Anterior cingulate cortex (tissue), 58 donors: ENCODE data around the gene ZMYM2.

Source experiments
- DNase-seq, 58 donors: peaks; one replicate each; lab custom pipeline; 2025; lab: John Stamatoyannopoulos, UW

ZMYM2 gene

DNA sequence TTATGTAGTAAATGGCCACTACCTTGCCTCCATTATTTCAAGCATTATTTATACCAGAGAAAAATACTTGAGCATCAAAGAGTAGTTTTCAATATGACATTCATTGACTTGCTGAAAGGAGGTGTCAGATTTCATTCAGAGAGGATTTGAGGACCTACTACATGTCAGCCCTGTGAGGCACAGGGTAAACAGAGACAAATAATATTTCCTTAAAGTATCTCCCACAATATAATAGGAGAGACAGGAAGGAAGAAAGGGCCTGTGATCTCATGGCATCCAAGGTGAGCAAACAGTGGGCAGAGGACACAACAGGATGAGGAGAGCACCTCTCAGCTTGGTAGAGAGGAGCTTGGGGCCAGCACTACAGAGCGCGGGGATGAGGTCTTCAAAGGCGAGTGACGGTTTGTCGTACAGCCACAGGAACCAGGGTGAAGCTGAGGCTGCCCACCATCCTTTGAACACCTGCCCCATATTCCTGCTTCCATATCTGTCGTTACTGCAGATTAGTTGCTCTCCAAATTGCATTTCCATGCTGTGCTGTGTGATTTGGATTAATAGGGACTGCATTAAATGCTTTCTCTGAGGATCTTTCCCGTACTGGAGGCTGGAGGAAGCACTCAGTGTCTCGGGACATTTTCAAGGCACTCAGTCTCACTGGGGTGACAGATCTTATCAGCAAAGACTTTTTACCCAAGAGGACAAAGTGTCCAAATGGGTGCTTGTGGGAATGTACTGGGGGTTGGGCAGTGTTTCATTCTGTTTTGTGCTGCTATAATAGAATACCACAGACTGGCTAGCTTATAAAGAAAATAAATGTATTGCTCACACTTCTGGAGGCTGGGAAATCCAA lies 143.2 kb downstream of the ZMYM2 start:
- DNase-seq: no peak

DNA sequence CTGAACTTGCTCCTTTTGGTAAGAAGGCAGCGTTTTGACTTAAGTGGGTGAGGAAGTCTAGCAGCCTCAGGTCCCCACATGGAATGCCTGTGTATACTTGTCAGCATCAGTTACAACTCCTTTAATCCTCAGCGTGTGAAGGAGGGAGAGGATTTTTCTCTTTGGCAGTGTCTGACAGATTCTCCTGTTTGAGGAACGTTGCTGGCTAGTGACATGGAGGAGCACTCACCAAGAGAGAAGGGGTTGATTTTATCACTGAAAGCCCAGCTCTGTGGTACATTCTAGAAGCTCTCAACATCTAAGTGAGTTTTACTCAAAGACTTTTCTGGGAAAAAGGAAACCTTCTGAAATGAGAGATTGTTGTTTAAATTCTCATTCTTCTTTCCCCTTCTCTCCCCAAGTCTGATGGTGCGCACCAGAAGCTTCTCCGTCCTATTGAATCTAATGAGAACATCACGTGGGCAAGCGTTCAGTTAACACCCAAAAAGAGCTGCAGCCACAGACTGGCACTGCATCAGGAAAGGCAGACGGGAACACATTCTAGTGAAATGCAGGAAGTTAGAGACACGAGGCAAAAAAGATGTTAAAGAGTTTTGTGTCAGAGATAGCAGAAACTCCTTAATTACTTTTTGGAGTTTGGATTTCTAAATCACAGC lies 144.1 kb downstream of the ZMYM2 start:
- peak in 6 of 58 donors; percentile 5 to 14 (median 9) for DNase-seq

DNA sequence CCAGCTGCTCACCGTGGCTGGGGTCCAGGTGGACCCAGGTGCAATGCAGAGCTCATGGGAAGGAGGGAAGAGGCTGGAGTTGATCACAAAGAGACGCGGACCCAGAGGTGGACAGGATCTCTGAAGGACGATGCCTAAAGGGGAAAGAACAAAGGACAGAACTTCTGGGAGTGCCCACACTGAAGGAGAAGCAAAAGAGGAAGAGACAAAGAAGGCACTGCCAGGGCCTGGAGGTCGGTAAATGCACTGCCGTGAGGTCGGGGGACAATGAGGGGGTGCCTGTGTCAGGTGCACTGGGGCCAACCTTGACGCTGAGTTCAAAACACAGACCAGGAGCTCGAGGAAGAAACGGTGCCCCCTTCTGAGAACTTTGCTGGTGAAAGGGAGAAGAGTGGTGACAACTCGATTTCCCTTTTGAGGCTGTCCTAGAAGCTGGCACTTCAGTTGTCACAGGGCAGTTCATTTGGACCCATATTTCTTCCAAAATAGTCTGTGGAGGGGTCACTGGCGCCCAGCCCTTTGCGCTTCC lies 146.7 kb downstream of the ZMYM2 start:
- DNase-seq: no peak

DNA sequence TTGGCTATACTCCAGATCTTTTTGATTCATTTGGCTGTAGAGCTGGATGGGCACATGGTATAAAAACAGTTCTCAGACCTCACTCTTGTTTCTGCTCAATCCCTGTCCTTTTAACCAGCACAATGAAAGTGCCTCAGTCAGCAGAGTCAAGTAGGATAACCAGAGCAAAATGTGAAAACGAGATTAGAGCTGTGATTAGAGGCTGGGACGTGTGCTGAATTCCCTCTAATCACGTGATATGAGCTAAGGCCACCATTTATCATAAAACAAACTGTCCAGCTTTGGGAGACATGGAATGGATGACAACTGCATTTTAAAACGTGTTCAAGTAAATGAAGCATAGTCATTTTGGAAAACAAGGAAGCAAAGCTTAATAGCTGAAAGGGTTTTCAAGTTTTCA lies 148.2 kb downstream of the ZMYM2 start:
- no peak for DNase-seq

DNA sequence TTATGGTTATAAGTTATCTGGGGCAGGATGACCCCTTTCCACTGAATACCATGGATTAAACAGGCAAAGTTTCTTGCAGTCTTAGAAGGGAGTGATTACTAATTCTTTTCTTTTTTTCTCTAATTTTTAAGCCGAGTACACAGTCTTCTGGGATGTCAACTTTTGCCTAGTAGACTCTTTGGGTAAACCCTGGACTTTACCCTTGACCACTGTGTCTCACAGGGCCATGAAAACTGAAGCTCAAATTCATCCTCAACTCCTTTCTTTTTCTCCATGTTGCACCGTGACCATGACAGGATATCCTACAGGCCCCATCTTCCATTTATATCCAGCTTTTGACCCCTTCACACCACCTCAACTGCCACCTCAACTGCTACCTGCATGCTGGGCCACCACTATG lies 150.5 kb downstream of the ZMYM2 start:
- DNase-seq: no peak

DNA sequence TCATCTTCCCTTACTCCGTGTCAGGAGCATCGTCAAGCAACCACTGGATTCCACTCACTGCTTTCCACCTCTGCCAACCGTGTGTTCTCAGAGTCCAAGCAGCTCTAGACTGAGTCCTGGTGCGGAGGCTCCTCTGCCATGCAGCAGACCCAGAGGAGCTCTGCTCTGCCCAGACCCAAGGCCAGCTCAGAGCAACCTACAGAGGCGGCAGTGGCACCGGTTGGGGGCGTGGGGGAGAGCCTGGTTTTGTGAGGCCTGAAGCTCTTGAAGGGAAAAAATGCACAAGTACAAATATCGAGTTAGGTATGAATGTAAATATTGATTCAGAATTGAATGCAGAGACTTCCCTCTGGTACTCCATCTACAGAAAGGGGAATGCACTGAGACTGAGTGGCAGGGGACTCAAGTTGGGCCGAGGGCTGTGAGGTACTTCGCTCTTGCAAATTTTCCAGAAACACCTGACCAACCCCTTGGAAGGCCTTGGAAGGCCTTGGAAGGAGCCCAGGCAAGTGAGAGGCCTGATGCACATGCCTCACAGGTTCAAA lies 155.6 kb downstream of the ZMYM2 start:
- no peak for DNase-seq

DNA sequence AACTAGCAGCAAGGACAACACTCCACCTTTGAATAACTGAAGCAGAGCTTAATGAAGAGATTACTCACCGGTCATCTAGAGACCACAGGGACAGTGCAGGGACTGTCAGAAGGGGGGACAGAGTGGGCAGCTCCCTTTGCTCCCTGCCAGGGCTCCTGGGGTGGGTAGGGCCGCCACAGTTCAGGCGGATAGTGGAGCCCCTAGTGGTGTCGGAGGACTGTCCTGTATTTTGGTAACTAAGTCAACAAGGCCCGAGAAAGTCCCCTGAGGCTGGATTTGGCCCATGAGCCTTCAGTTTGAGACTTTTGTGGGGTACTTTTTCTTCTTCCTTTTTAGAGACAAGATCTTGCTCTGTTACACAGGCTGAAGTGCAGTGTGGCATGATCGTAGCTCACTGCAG lies 157.7 kb downstream of the ZMYM2 start:
- DNase-seq: no peak

DNA sequence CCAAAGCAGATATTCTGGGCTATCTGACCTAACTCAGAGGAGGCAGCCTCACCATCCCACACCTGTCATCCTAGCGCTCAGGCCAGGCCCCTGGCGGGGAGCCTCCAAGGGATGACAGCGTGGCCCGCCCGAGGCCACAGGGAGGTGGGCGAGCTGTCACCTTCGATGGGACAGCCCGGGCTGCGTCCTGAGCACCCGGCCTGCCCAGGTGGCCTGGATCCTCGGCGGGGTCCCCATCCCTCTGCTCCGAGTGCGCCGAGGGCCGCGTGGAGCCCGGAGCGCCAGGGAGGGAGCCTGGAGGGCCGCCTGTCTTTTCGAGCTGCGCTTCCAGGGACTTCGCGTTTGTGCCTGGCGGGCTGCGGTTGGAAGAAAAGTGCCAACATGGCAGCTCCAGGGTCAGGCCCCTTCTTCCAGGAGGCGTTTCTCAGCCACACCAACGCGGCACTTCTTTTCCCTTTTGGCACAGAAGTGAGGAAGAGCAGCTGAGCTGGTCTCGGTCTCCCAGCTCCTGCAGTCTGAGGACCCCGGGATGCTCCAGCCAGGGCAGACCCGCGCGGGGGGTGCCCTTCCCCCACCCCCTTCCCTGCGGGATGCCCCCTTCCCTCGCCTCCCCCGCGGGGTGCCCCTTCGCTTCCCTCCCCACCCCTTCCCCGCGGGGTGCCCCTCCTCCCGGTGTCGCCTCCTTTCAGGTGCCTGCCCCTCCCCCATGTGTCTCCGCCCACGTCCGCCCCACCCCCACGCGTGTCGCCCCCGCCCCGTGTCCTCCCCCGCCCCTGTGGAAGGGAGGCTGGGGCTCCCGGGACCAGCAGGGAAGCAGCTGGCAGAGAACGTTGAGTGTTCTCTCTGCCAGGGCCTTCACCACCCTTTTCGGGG lies 160.0 kb downstream of the ZMYM2 start:
- DNase-seq: peak in 50 of 58 donors; percentile 17 to 90 (median 67)

DNA sequence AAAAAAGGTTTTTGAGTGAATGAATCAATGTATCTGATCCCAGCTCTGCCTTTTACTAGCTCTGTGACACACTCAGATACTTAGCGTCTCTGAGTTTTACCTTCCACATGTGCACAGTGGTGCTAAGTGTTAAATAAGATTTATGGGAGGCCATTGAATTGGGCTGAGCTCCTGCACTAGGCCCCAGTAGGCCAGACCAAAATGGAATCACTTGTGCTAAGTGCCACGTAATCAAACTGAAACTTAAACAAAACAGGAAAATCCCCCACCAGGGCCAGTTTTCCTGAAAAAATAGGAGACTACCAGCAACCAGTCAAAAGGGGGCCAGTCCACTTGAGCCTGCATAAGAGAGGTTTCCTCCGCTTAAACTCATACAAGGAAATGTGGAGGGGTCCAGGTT lies 161.4 kb downstream of the ZMYM2 start:
- no peak for DNase-seq

DNA sequence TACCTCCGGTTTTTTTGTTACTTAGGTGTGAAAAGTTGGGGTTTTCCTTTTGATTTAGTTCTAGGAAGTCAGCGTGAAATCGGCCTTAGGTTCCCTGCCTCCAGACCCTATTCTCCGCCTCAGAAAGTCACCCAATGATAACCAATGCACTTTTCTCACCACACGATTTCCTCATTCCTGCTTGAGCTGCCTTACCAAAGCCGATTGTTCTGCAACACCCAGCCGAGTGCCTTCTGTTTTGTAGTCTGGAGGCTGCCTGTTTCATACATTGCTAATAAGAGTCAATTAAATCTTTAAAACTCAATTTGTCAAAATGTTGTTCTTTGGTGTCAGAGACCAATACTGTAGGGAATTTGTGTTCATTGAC lies 162.6 kb downstream of the ZMYM2 start:
- no peak for DNase-seq

DNA sequence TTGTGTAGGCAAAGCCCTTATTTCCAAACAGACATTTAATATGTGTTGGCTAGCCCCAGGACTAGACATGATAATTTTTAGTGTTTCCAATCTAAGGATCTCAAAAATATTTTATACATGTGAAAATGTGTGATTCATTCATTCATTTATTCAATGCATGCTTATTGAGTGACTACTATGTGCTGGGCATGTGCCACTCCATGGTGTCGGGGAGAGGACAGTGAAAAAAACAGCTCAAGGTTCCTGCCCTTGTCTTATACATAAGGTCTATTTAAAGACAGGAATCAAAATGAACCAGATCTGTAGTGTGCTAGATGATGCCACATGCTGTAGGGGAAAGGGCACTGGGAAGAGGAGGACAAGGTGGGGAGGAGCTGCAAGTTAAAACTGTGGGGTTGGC lies 165.8 kb downstream of the ZMYM2 start:
- no peak for DNase-seq

DNA sequence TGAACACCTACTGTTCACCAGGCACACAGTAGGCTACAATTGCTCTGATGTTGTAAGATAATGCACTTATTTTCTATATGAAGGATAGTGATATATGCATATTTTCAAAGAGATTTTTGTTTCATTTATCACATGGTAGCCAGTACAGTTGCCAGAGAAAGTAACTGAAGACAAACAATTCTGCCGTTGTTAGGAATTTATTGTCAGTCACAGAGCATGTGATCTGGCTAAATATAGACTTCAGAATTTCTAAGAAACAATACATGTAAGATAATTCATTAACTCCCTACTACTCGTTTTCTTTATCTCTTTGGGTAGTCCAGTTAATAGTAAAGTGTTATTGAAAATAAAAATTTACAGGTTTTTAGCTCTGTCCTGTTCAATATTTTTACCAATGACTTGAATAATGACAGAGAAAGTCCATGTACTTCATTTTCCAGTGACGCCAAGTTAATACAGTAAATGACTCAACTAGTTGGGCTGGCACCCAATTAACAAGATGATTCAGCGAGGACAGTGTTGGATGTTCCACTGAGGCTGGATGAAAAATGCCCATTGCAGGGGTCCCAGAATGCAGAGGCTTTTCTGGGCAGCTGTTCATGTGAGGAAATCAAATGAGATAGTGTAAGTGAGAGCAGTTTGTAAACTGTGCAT lies 166.7 kb downstream of the ZMYM2 start:
- DNase-seq: peak in 2 of 58 donors; percentile 6 to 65

DNA sequence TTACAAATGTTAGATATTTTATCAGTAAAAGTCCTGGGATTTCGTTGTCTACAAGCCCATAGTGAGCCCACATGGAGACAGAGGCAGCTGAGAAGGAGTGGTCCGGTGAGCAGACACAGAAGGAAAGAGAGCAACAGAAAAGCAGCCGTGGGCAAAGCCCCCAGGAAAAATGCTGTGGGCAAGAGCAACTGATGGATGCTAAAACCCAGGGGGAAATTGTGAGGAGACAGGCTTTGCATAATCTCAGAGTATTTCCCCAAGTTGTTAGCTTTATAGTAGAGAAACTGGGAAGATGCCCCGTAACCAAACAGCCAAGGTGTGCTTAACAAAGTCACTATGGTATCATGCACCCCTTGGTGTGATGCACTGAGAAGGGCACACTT lies 167.2 kb downstream of the ZMYM2 start:
- no peak for DNase-seq

DNA sequence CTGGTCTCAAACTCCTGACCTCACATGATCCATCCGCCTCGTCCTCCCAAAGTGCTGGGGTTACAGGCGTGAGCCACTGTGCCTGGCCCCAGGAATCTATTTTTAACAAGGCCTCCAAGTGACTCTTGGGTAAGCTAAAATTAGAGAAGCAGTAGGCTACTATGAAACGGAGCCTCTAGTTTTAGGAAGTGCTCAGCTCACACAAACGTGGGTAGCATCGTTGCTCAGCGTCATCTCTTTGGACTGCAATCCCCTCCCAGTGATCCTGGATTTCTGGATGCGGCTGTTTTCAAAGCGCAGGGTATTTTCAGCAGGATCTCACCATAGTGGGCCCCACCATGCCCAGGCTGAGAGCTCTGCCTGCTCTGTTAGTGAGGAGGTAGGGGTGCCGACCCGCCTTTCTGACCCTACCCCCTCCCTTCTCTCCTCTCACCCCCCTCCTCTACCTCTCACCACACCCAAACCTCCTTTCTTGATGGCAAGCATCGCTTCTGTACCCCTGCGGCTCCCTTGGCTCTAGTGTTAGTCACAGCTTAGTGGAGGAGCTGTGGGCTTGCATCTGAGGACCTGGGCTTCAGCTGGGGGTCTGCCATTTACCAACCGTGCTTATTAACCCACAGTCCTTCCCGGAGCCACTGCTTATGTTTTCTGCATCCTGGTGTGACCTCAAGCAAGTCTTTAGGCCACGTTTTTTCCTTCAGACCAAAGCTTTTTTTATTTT lies 168.2 kb downstream of the ZMYM2 start:
- no peak for DNase-seq

DNA sequence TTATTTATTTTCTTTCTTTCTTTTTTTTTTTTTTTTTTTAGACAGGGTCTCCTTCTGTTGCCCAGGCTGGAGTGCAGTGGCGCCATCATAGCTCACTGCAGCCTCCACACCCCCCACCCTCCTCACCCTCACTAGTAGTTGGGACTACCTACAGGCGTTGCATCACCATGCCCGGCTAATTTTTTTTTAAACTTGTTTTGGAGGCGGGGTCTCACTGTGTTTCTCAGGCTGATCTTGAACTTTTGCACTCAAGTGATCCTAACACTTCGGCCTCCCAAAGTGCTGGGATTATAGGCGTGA lies 168.7 kb downstream of the ZMYM2 start:
- no peak for DNase-seq

DNA sequence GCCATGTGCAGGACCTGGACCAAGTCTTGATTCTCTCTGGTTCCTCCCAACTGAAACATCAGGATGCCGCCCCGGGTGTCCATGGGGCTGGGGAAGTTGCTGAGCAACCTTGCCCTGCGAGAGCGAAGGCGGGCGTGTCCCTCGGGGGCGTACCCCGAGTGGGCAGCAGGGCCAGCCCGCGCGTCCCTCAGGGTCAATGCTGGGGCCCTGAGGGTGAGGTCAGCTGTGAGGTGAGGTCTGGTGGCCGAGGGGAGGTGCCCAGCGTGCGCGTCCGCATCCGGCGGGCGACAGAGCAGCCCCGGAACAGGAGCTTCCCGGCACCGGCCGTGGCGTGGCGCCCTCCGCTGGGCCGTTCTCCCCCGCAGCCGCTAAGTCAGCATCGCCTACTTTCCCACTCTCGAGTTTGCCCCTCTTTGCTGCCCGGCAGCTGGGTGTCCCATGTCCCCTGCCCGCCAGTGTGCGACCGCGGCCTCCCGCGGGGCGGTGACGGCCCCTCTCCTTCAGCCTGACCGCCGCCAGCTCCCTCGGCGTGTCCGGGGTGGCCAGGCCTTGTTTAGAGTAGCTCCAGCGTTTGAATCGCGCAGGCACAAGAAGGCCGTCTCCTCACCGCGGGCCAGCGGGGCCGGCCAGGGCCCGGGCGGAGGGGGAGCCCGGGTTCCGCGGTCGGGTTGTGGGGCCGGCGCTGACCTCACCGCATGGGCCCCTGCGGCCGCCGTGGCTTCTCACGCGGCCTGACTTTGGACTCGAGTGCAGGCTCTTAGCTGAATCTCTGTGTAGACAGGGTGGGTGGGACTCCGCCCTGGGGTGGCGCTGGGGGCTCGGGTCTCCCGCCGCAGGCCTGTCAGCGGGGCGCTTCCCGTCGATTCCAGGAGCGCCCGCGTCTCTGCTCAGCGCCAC lies 169.3 kb downstream of the ZMYM2 start:
- DNase-seq: peak in 47 of 58 donors; percentile 6 to 72 (median 34)

DNA sequence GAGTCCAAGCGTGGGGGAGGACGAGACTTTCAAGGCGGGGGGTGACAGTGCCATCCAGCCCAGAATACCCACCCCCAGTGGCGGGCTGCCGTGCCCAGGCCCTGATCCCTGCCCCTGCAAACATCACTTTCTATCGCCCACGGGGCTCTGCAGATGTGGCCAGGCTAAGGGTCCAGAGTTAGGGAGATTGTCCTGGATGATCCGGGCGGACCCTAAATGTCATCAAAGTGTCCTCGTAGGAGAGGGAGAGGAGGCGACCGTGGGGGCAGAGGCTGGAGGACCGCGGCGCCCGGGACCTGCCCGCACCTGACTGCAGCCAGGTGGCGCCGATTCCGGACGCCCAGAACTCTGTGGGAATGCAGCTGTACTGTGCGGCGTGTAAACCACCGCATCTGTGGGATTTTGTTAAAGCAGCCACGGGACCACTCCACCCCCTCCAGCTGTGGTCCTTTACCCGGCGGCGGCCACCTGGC lies 170.0 kb downstream of the ZMYM2 start:
- DNase-seq: peak in 1 of 58 donors; percentile 35

DNA sequence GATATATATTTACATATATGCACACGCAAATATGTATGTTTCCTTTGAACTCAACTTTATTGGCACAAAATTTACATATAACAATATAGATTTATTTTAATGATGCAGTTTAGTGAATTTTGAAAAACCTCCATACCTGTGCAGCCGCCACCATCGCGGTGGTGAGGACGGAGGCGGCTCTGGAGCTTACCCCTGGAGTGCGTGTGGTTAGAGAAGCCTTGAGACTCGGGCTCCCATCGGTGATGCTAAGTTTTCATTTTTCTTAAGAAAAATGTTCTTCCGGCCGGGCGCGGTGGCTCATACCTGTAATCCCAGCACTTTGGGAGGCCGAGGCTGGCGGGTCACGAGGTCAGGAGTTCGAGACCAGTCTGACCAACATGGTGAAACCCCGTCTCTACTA lies 170.5 kb downstream of the ZMYM2 start:
- DNase-seq: no peak
